ENCODE data around the gene PCSK5. TPM values are rescaled to one million over a fixed set of nuclear protein-coding genes. Genes with fewer than 3 reads are reported as not detected.

PCSK5 gene
- total RNA-seq, 1 experiment from 2014 or later, result 6.9 TPM

- CTCF ChIA-PET, result interaction anchor here (2.4 kb wide), 1 partner anchor 257 kb away, joined by 7 read pairs; no protein-coding TSS in a partner anchor
- intact Hi-C loops (cut with micrococcal nuclease), result loop anchor here (5.0 kb wide), 1 partner anchor 256 kb away; no protein-coding TSS in a partner anchor
- POLR2A ChIA-PET, result no interaction called here
Measured at GRCh38 chr9:76401176-76401575, 510.7 kb downstream of the PCSK5 start.

More at GRCh38 chr9:76401176-76401575, 510.7 kb downstream of the PCSK5 start:
- H3K9me3 ChIP-seq (ENCODE audit: control insufficient read depth in 1 of 2, insufficient read depth in 1 of 2, low read depth in 1 of 2, low read length in 2 of 2), result no peaks in the 10 kb centered on the region
- TF ChIP-seq ZBTB33 (IDR thresholded peaks at IDR 0.05; ENCODE audit: extremely low read depth, insufficient replicate concordance, low read length) (no peak), ATF3 (IDR thresholded peaks at IDR 0.05) (no peak), POLR2A (IDR thresholded peaks at IDR 0.05; ENCODE audit: borderline replicate concordance, extremely low read depth, insufficient read depth, insufficient read length) (no peak), CEBPB (IDR thresholded peaks at IDR 0.05; ENCODE audit: low read depth) (no peak), REST (IDR thresholded peaks at IDR 0.05; ENCODE audit: low read depth) (no peak), MAX (IDR thresholded peaks at IDR 0.05) (no peak), EZH2phosphoT487 (IDR thresholded peaks at IDR 0.05; ENCODE audit: borderline replicate concordance) (no peak), EGR1 (IDR thresholded peaks at IDR 0.05; ENCODE audit: low read depth) (no peak), SIN3A (IDR thresholded peaks at IDR 0.05; ENCODE audit: low read depth) (no peak), CBX3 (IDR thresholded peaks at IDR 0.05; ENCODE audit: low read depth) (no peak), TCF7L2 (IDR thresholded peaks at IDR 0.05; ENCODE audit: borderline replicate concordance, extremely low read depth, insufficient read depth, insufficient read length) (no peak)
- ATAC-seq (no peak), DNase-seq (ENCODE audit: low read depth, low spot score) (no peak)
- no peaks in the 10 kb centered on the region for H3K9me2 ChIP-seq (ENCODE audit: insufficient read depth)
- H3K79me2 ChIP-seq (ENCODE audit: insufficient read depth, low read length), result no peaks in the 10 kb centered on the region
- no peak overlapping the region for H3K27ac ChIP-seq (ENCODE audit: low read depth, low read length)
- H3K36me3 ChIP-seq (ENCODE audit: control insufficient read depth in 1 of 2, insufficient read depth in 2 of 2, low read length in 2 of 2), result no peaks in the 10 kb centered on the region
- BruUV-seq (replicated peaks), result no TSS peak
- peaks cover 8 to 22% of the 10 kb centered on the region in 2 experiments; a peak in 3 of 4 replicates for H3K4me1 ChIP-seq (ENCODE audit: control insufficient read depth in 1 of 2, insufficient read depth in 2 of 2, low read length in 2 of 2)
- RAD21 ChIA-PET (ENCODE audit: low non-redundant PET in 1 of 2, low total read pairs in 2 of 2, uncharacterized antibody in 2 of 2, unreplicated experiment in 2 of 2), result no interaction called here
- no peaks in the 10 kb centered on the region for H4K20me1 ChIP-seq (ENCODE audit: insufficient read depth)
- H2AFZ ChIP-seq (ENCODE audit: low read depth, low read length, poor library complexity, severe bottlenecking), result no peak overlapping the region
- H3K9ac ChIP-seq (ENCODE audit: low read length), result no peak overlapping the region
- no peak overlapping the region for H3K4me2 ChIP-seq (ENCODE audit: low read length)
- no peaks in the 10 kb centered on the region for H3K27me3 ChIP-seq (ENCODE audit: insufficient read depth, low read length)
- no peak overlapping the region for H3K4me3 ChIP-seq (replicated peaks in 1 of 2; ENCODE audit: low read depth in 1 of 2, low read length in 2 of 2)
